GM12865 (cell line): Measurements from ENCODE around the gene ZNF649.

Experiments used
- DNase-seq: peaks from one replicate; pipeline ENCODE4 v3.0.0; 2010; ENCODE audit warnings: low read depth
- H3K4me3 ChIP-seq: 2 replicates; pipeline ENCODE4 v1.5.1; 2011; ENCODE audit warnings: mild to moderate bottlenecking, low read depth, low read length, control low read depth
- CTCF ChIP-seq: IDR thresholded peaks from 2 replicates; pipeline ENCODE4 v1.5.1; 2011; ENCODE audit warnings: low read length, control low read depth, low read depth, inconsistent platforms; ENCODE audit not compliant: insufficient read depth; ENCODE audit errors: missing control alignments

The ZNF649 gene

GRCh38 chr19:51927859-51928258, 23.0 kb upstream of the ZNF649 start:
- DNase-seq: no peak
- no peak for TF ChIP-seq CTCF
- peak overlapping the region; percentile 86 for H3K4me3 ChIP-seq

GRCh38 chr19:51926784-51927741, 22.2 kb upstream of the ZNF649 start, which contains the start of gene ZNF613:
Gene ZNF613 (plus strand): TSS chr19:51927472. CDS start chr19:51936221, 8,749 bp downstream.
- peak; percentile 22 for TF ChIP-seq CTCF
- DNase-seq: peak; percentile 97
- H3K4me3 ChIP-seq: peak within 1 kb of the TSS; percentile 86

GRCh38 chr19:51926426-51926783, 21.6 kb upstream of the ZNF649 start:
- no peak for DNase-seq
- no peak for TF ChIP-seq CTCF
- H3K4me3 ChIP-seq: peak overlapping the region; percentile 86

GRCh38 chr19:51921949-51922348, 17.1 kb upstream of the ZNF649 start:
- TF ChIP-seq CTCF: no peak

GRCh38 chr19:51919606-51920005, 14.8 kb upstream of the ZNF649 start:
- TF ChIP-seq CTCF: no peak
- no peak for DNase-seq
- no peak overlapping the region for H3K4me3 ChIP-seq

More at GRCh38 chr19:51921949-51922348, 17.1 kb upstream of the ZNF649 start:
- no peak overlapping the region for H3K4me3 ChIP-seq
- peak; percentile 5 for DNase-seq

GRCh38 chr19:51916167-51916566, 11.3 kb upstream of the ZNF649 start:
- no peak for DNase-seq
- no peak for TF ChIP-seq CTCF
- H3K4me3 ChIP-seq: no peak overlapping the region
